Measurements from ENCODE around the gene LRRC36.

Gene LRRC36

GRCh38 chr16:67426022-67426421, 99.4 kb downstream of the LRRC36 start:
- no peak overlapping the region for H3K4me3 ChIP-seq (ENCODE audit: low read depth, low read length)
- 0 out of 2 replicates have a peak, but pooled peaks have one; percentile 41 for TF ChIP-seq ZNF121 (tag by site-specific recombination; IDR thresholded peaks at IDR 0.05)
- no peak for TF ChIP-seq ZNF776 (tag by site-specific recombination; IDR thresholded peaks at IDR 0.05; ENCODE audit: borderline replicate concordance)
- no peaks in the 10 kb centered on the region for H3K9me3 ChIP-seq (ENCODE audit: control insufficient read depth, insufficient read depth, low read depth, low read length)
- ChIA-PET POLR2A (no interaction called here), CTCF (interaction anchor here (0.6 to 7.1 kb wide), 10 partner anchors 9 to 316 kb away, joined by 3 to 99 read pairs (median 6); partner anchors contain the start of genes KCTD19, LRRC36 and PHAF1)
- no peaks in the 10 kb centered on the region; the same call in 1 of the 2 replicates for H3K4me1 ChIP-seq (ENCODE audit: control insufficient read depth, insufficient read depth, low read length)
- H3K27ac ChIP-seq (ENCODE audit: extremely low read depth, low read depth, low read length): no peak overlapping the region
- no peaks in the 10 kb centered on the region for H3K36me3 ChIP-seq (ENCODE audit: control insufficient read depth in 2 of 2, insufficient read depth in 1 of 2, low read length in 2 of 2)

- ChIA-PET POLR2A (no interaction called here), CTCF (interaction anchor here (0.6 to 7.1 kb wide), 17 partner anchors 8 to 166 kb away, joined by 3 to 99 read pairs (median 5); partner anchors contain the start of genes KCTD19 and LRRC36)
- no peak overlapping the region for H3K4me3 ChIP-seq (ENCODE audit: low read depth, low read length)
- no peaks in the 10 kb centered on the region; the same call in 1 of the 2 replicates for H3K4me1 ChIP-seq (ENCODE audit: control insufficient read depth, insufficient read depth, low read length)
- TF ChIP-seq ZEB2 (tag by site-specific recombination; IDR thresholded peaks at IDR 0.05): no peak
- TF ChIP-seq ZNF280D (tag by site-specific recombination; IDR thresholded peaks at IDR 0.05): no peak
- no peak for TF ChIP-seq ZNF449 (tag by site-specific recombination; IDR thresholded peaks at IDR 0.05)
- TF ChIP-seq ZNF404 (tag by site-specific recombination; IDR thresholded peaks at IDR 0.05): no peak
- no peak for TF ChIP-seq ZFP41 (tag by site-specific recombination; IDR thresholded peaks at IDR 0.05; ENCODE audit: borderline replicate concordance)
- TF ChIP-seq INSM2 (tag by site-specific recombination; IDR thresholded peaks at IDR 0.05): no peak
- TF ChIP-seq ZBTB1 (tag by site-specific recombination; IDR thresholded peaks at IDR 0.05): no peak
- no peak for TF ChIP-seq ZNF518A (tag by site-specific recombination; conservative IDR thresholded peaks at IDR 0.05; ENCODE audit: low read depth)
- no peaks in the 10 kb centered on the region for H3K36me3 ChIP-seq (ENCODE audit: control insufficient read depth in 2 of 2, insufficient read depth in 1 of 2, low read length in 2 of 2)
- H3K9me3 ChIP-seq (ENCODE audit: control insufficient read depth, insufficient read depth, low read depth, low read length): no peaks in the 10 kb centered on the region
- H3K27ac ChIP-seq (ENCODE audit: extremely low read depth, low read depth, low read length): no peak overlapping the region
Measured at GRCh38 chr16:67426950-67427349, 100.3 kb downstream of the LRRC36 start.
